GM21576 (cell line): Measurements from ENCODE around the gene SSH3.
"Not testable (repeated sequence)": the region's sequence is repeated elsewhere in the genome, so short reads cannot be mapped to it uniquely, and the experiment has no call there.

Experiments
- ATAC-seq: cut with Tn5 transposase; IDR thresholded peaks from one replicate; pipeline ENCODE4 v1.9.1; 2021; ENCODE audit warnings: mild to moderate bottlenecking, moderate library complexity; ENCODE audit not compliant: unreplicated experiment

The SSH3 gene

GRCh38 chr11:67308031-67308866 lies 4.9 kb downstream of the SSH3 start:
- ATAC-seq = no peak

- no peak for ATAC-seq
These were observed 5.8 kb downstream of the SSH3 start for GRCh38 chr11:67309166-67309565.

GRCh38 chr11:67309661-67310061 lies 6.3 kb downstream of the SSH3 start:
- ATAC-seq = no peak

- ATAC-seq = no peak
These were observed 7.1 kb downstream of the SSH3 start for GRCh38 chr11:67310246-67311050.

- no peak for ATAC-seq
These were observed 7.8 kb downstream of the SSH3 start for GRCh38 chr11:67311051-67311555.

- no peak for ATAC-seq
These were observed 8.3 kb downstream of the SSH3 start for GRCh38 chr11:67311556-67312082.

GRCh38 chr11:67312187-67313021 lies 9.1 kb downstream of the SSH3 start:
- ATAC-seq = no peak

GRCh38 chr11:67313125-67313890 lies 10.0 kb downstream of the SSH3 start:
- ATAC-seq = no peak

- ATAC-seq = no peak
These were observed 10.9 kb downstream of the SSH3 start for GRCh38 chr11:67314218-67314617.

- ATAC-seq = no peak
These were observed 12.1 kb downstream of the SSH3 start for GRCh38 chr11:67315325-67315909.

GRCh38 chr11:67316882-67317204 lies 13.5 kb downstream of the SSH3 start:
- ATAC-seq = no peak

- ATAC-seq = peak; percentile 69
These were observed 14.0 kb downstream of the SSH3 start for GRCh38 chr11:67317205-67317887.

- ATAC-seq = peak; percentile 10
These were observed 14.7 kb downstream of the SSH3 start for GRCh38 chr11:67317888-67318555.

- not testable (repeated sequence) for ATAC-seq
These were observed 15.5 kb downstream of the SSH3 start for GRCh38 chr11:67318876-67319275.

GRCh38 chr11:67320011-67320410 lies 16.7 kb downstream of the SSH3 start:
- no peak for ATAC-seq

GRCh38 chr11:67320691-67321090 lies 17.4 kb downstream of the SSH3 start:
- no peak for ATAC-seq

- no peak for ATAC-seq
These were observed 18.1 kb downstream of the SSH3 start for GRCh38 chr11:67321313-67321871.

- no peak for ATAC-seq
These were observed 18.7 kb downstream of the SSH3 start for GRCh38 chr11:67322049-67322448.
